ENCODE results near the gene CEACAM5.

- TF ChIP-seq CTCF (conservative IDR thresholded peaks at IDR 0.05; ENCODE audit: low read depth, low read length): no peak
- TF ChIP-seq BHLHE40 (IDR thresholded peaks at IDR 0.05; ENCODE audit: low read depth, low read length): no peak
- TF ChIP-seq POLR2A (IDR thresholded peaks at IDR 0.05; ENCODE audit: low read depth, low read length): no peak
- TF ChIP-seq RFX5 (IDR thresholded peaks at IDR 0.05; ENCODE audit: low read depth, low read length): no peak
- no peak for TF ChIP-seq MXI1 (IDR thresholded peaks at IDR 0.05; ENCODE audit: borderline replicate concordance, low read depth, low read length)
- no peak for TF ChIP-seq CEBPB (IDR thresholded peaks at IDR 0.05; ENCODE audit: low read depth, low read length)
- TF ChIP-seq MAZ (IDR thresholded peaks at IDR 0.05; ENCODE audit: borderline replicate concordance, low read depth, low read length): no peak
- no peak for TF ChIP-seq ELK1 (IDR thresholded peaks at IDR 0.05; ENCODE audit: borderline replicate concordance, low read depth, low read length)
- TF ChIP-seq FOS (IDR thresholded peaks at IDR 0.05; ENCODE audit: low read depth, low read length): no peak
Measured at GRCh38 chr19:41755328-41755913, 47.0 kb downstream of the CEACAM5 start, which contains the start of gene CEACAM6.

Measured in IMR-90 (cell line).